K562 treated with DMSO at 1 percent for 48 hours (cell line): ENCODE data around the gene ABHD1. TPM values are rescaled to one million over a fixed set of nuclear protein-coding genes. Genes with fewer than 3 reads are reported as not detected.

Experiments used
- total RNA-seq: library from RNA; unstranded; fragments of 300-600 nt; gene quantifications from 2 replicates; pipeline ENCODE4 v1.2.3, GENCODE V29; 2022; ENCODE audit warnings: low replicate concordance; ENCODE audit errors: extremely low read depth

Gene ABHD1
- not detected in 2 replicates for total RNA-seq

DNA sequence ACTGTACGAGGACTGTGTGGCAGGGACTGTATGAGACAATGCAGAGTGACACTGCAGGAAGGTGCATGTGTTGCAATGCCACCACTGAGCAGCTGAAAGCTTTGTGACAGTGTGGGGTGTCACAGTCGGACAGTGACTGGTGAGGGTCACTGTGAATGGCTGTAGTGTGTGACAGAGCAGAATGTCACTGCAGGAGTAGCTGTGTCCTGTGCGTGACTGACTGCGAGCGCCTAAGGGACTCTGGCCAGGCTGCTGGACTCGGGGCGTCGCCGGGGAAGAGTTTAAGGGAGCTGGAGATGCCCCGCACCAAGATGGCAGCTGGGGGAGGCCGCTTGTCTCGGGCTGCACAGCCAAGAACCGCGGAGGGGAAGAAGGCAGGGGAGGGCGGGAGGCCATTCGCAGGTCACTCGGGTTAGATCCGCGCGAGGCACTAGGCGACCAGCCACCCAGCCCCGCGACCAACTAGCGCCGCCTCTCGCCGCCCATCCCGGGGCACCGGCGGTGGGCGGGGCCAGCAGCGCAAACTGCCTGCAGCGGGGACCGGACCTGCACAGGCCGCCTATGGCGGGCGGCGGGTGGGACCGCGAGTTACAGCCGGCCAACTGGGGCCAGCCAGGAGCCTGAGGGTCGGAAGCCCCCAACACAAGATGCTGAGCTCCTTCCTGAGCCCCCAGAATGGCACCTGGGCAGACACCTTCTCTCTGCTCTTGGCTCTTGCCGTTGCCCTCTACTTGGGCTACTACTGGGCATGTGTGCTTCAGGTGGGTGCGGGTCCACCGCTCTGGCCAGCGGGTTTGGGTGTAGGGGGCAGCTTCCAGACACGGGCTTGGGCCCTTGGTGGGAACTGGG lies at the start of gene ABHD1:
ABHD1 (plus strand) TSS at position 514 of the 849 bp plus-strand sequence; CDS start at position 648, 134 bp downstream.

DNA sequence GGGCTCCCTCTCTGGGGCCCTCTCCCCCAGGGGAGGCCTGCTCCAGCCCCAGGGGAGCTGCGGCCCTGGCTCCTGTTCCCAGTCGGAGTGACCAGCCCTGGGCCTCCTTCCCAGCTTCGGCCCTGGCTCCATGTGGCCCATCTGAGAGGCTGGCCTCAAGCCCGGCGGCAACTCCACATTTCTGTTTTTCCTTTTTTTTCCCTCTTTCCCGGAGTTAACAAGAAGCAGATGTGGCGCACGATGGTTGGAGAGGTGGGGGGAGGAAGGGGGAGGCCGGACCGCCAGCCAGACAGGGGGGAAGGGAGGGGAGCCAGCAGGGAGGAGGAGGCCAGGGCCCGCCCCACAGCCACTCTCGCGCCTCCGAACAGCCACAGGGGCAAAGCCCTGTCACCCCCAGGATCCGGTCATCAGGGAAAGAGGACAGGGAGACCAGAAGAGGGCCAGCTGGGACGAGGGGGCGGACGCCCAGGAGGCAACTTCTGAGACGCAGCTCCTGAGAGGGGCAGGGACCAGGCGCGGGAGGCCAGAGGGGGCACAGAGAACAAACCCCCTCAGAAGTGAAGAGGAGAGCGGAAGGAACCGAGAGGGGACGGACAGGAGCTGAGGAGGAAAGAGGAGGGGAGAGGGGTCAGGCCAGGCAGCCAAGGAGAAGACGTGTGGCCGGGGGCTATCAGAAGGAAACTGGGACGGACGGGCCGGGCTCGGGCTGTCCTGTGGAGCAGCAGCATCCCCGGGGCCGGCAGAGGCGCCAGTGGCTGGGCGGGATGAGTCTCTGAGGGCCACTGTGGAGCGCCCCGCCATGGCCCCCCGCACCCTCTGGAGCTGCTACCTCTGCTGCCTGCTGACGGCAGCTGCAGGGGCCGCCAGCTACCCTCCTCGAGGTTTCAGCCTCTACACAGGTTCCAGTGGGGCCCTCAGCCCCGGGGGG lies 45.1 kb upstream of the ABHD1 start, which contains the start of gene EMILIN1:
EMILIN1 (plus strand) TSS at position 349 of the 928 bp plus-strand sequence; CDS start at position 800, 451 bp downstream.

DNA sequence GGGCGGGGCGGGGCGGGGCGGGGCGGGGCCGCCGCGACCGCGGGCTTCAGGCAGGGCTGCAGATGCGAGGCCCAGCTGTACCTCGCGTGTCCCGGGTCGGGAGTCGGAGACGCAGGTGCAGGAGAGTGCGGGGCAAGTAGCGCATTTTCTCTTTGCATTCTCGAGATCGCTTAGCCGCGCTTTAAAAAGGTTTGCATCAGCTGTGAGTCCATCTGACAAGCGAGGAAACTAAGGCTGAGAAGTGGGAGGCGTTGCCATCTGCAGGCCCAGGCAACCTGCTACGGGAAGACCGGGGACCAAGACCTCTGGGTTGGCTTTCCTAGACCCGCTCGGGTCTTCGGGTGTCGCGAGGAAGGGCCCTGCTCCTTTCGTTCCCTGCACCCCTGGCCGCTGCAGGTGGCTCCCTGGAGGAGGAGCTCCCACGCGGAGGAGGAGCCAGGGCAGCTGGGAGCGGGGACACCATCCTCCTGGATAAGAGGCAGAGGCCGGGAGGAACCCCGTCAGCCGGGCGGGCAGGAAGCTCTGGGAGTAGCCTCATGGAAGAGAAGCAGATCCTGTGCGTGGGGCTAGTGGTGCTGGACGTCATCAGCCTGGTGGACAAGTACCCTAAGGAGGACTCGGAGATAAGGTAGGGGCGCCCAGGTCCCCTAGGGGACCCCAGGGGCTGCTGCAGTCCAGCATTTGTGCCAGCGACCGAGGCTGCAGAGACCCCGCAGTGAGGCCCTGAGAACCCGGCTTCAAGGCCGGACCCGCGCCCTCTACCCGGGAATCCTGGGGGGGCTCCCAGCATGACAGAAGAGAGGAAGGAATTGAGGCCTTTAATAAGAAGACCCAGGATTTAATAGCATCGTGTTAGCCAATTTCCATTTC lies 36.7 kb upstream of the ABHD1 start, which contains the start of gene KHK:
KHK (plus strand) TSS at position 49 of the 870 bp plus-strand sequence; CDS start at position 537, 488 bp downstream.

DNA sequence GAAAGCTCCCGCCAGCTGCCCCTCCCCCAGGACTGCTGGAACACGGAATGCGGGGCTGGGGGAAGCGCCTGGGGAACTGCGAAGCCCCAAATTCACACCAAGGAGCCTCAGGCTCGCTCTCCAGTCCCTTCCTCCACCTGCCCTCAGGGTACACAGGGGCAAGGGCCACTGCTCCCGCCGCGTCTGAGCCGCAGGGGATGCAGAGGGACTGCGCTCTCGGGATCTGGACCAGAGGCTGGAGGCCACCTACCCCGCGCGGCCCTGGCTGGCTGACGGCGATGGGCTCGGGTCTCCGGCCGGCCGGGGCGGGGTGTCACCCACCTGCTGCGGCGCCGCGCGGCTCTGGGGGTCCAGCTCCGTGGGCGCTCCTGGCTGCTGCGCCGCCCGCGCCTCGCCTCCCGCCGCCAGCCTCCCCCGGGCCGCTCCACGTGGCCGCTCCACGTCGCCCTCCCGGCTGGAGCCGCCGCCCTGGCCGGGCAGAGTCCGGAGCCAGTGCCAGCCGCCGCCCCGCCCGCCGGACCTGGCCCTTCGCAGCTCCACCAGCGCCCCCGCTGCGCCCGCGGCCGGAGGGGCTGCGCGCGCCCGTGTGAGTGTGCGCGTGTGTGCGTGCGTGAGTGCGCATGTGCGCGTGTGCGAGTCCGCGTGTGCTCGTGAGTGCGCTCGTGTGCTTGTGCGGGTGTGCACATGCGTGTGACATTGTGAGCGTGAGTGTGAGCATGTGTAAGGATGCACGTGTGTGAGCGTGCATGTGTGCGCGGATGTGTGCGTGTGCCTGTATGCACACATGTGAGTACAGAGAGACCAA lies 4.9 kb upstream of the ABHD1 start, which contains the start of gene CGREF1:
CGREF1 (minus strand) TSS at position 604 of the 805 bp plus-strand sequence. CDS start 14,762 bp downstream, outside the sequence.

DNA sequence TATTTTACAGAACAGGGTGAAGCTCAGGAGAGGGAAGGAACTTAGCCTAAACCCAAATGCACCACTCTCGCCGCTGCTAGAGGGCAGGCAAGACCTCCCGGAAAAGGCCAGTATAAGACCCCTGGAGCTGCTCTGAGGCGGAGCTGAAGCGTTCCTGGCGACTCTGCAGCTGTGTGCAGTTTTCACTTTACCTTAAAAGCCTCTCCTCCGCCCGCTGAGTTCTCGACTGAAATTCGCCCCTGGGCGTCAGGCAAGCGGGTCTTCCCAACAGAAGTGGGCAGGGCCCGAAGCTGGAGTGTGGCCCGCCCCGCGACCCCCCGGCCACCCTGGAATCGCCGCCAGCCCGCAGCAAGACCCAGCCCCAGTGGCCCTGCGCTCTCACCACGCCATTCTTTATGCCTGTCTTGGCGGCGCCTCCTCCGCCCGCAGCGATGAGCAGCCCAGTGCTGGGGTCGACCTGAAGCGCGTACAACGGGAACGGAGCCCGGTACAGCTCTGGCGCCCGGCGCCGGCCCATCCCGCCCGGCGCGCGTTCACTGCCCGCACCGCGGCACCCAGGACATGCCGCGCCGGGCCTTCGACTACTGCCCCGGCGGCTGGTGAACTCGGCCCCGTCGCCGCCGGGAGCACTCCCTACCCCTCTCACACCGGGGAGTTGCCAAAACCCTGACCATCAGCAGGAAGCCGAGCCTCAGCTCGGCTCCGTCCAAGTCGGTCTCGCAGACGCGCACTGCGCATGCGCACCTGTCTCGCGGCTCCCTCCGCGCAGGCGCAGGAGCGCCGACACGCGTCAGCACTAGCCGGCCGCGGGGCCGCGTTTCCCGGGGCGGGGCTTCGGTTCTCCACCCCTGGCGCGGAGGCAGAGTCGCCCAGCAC lies 10.5 kb downstream of the ABHD1 start, which contains the start of gene PREB:
PREB (minus strand) TSS at position 732 of the 876 bp plus-strand sequence; CDS start at position 517, 215 bp downstream.

DNA sequence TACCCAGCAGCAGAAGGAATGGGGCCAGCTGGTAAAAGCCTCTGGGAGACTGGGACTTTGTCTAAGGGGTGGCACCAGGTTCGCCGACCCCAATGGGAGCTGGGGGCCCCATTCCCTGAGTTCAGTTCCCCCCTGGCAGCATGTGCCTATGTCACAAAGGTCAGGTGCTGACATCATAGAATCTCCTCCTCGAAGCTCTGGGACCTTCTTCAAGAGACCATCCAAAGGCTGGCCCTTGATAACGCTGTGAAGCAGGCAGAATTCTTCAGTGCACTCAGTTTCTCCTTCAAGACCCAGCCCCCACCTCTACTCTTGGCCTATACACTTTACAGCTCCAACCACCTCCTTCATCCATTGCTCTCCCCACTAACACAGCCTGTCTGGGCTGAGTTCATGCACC lies 15.7 kb downstream of the ABHD1 start, which contains the start of gene PRR30:
PRR30 (minus strand) TSS at position 101 of the 400 bp plus-strand sequence. CDS start 1,081 bp downstream, outside the sequence.

DNA sequence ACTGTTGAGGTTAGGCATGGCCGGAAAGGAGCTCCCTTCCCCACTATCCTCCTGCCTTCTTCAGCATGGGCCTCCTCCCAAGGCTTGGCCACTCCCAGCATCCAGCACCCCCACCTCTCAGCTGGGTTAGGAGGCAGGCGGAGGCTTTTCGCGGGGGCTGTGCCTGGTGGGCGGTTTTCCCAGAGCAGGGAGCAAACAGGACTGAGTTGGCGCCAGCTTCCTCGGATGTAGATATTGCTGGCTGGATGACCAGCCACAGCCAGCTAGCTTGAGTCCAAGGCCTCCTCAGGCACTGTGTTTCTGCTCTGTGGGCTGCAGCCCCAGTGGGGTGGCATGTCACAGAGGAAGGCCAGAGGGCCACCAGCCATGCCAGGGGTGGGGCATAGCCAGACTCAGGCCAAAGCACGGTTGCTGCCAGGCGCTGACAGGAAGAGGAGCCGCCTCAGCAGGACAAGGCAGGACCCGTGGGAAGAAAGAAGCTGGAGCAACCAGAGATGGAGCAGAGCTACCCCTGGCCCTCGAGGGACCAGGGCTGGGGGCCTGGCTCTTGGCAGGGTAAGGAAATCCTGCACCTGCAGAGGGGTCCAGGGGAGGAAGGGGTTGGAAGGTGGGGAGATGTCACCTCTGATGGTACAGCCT lies 25.3 kb downstream of the ABHD1 start, which contains the start of gene TCF23:
TCF23 (plus strand) TSS at position 204 of the 639 bp plus-strand sequence; CDS start at position 334, 130 bp downstream.

Other genes with a start within 250 kb of the ABHD1 start
- not detected in 2 replicates for gene MAPRE3, start 153.2 kb upstream of the ABHD1 start, total RNA-seq
- not detected in 2 replicates for gene TMEM214, start 90.8 kb upstream of the ABHD1 start, total RNA-seq
- not detected in 2 replicates for gene AGBL5, start 72.1 kb upstream of the ABHD1 start, total RNA-seq
- not detected in 2 replicates for gene OST4, start 52.2 kb upstream of the ABHD1 start, total RNA-seq
- gene EMILIN1, start 45.2 kb upstream of the ABHD1 start, total RNA-seq, result not detected in 2 replicates
- gene KHK, start 37.0 kb upstream of the ABHD1 start, total RNA-seq, result not detected in 2 replicates
- gene CGREF1, start 4.7 kb upstream of the ABHD1 start, total RNA-seq, result not detected in 2 replicates
- not detected in 2 replicates for gene PREB, start 10.8 kb downstream of the ABHD1 start, total RNA-seq
- not detected in 2 replicates for gene PRR30, start 15.6 kb downstream of the ABHD1 start, total RNA-seq
- gene TCF23, start 25.2 kb downstream of the ABHD1 start, total RNA-seq, result not detected in 2 replicates
- gene ATRAID, start 88.2 kb downstream of the ABHD1 start, total RNA-seq, result not detected in 2 replicates
- not detected in 2 replicates for gene SLC5A6, start 88.5 kb downstream of the ABHD1 start, total RNA-seq
- gene CAD, start 93.6 kb downstream of the ABHD1 start, total RNA-seq, result not detected in 2 replicates
- not detected in 2 replicates for gene SLC30A3, start 139.2 kb downstream of the ABHD1 start, total RNA-seq
- gene DNAJC5G, start 151.6 kb downstream of the ABHD1 start, total RNA-seq, result not detected in 2 replicates
- gene TRIM54, start 158.6 kb downstream of the ABHD1 start, total RNA-seq, result not detected in 2 replicates
- not detected in 2 replicates for gene UCN, start 184.6 kb downstream of the ABHD1 start, total RNA-seq
- gene MPV17, start 199.3 kb downstream of the ABHD1 start, total RNA-seq, result not detected in 2 replicates
- gene GTF3C2, start 232.9 kb downstream of the ABHD1 start, total RNA-seq, result not detected in 2 replicates
- not detected in 2 replicates for gene EIF2B4, start 246.5 kb downstream of the ABHD1 start, total RNA-seq
- gene SNX17, start 246.8 kb downstream of the ABHD1 start, total RNA-seq, result not detected in 2 replicates